GM12874 (cell line): ENCODE measurements around the gene ANAPC15.

ENCODE experiments used
- TF ChIP-seq, protein P1 (sequence below): IDR thresholded peaks from 2 replicates; pipeline ENCODE4 v1.5.1; 2011; ENCODE audit warnings: low read depth, mild to moderate bottlenecking, control low read depth, low read length, moderate library complexity; ENCODE audit not compliant: insufficient read depth

Gene ANAPC15

DNA sequence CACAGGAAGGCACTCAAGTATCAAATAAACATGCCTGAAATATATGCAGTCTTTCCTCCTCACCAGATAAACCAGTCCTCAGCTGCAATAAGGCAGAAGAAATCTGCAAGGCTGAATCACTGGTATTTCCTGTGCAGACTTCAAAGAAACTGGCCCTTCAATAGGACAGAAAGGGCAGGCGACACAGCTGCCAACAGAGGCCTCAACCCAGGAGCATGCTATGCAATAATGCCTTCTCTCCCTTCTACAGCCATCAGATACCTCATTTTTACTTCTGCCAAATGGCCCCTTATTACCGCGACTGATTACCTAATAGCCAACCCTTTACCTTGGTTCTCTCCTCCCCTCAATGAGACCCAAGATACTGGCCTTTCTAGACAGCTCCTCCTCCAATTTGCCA is 40.1 kb downstream of the ANAPC15 start:
- TF ChIP-seq, protein P1, sequence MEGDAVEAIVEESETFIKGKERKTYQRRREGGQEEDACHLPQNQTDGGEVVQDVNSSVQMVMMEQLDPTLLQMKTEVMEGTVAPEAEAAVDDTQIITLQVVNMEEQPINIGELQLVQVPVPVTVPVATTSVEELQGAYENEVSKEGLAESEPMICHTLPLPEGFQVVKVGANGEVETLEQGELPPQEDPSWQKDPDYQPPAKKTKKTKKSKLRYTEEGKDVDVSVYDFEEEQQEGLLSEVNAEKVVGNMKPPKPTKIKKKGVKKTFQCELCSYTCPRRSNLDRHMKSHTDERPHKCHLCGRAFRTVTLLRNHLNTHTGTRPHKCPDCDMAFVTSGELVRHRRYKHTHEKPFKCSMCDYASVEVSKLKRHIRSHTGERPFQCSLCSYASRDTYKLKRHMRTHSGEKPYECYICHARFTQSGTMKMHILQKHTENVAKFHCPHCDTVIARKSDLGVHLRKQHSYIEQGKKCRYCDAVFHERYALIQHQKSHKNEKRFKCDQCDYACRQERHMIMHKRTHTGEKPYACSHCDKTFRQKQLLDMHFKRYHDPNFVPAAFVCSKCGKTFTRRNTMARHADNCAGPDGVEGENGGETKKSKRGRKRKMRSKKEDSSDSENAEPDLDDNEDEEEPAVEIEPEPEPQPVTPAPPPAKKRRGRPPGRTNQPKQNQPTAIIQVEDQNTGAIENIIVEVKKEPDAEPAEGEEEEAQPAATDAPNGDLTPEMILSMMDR, result no peak

DNA sequence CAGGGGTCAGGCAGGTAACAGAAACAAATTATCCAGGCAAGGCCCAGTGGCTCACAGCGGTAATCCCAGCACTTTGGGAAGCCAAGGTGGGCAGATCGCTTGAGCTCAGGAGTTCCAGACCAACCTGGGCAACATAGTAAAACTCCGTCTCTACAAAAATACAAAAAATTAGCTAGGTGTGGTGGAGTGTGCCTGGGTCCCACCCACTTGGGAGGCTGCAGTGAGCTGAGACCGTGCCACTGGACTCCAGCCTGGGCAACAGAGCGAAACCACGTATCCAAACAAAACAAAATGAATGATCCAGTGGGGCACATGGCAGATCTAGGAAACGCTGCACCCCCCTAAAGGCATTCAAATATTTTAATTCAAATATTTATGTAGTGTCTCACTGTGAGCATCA is 42.0 kb downstream of the ANAPC15 start:
- TF ChIP-seq, protein P1, result no peak

DNA sequence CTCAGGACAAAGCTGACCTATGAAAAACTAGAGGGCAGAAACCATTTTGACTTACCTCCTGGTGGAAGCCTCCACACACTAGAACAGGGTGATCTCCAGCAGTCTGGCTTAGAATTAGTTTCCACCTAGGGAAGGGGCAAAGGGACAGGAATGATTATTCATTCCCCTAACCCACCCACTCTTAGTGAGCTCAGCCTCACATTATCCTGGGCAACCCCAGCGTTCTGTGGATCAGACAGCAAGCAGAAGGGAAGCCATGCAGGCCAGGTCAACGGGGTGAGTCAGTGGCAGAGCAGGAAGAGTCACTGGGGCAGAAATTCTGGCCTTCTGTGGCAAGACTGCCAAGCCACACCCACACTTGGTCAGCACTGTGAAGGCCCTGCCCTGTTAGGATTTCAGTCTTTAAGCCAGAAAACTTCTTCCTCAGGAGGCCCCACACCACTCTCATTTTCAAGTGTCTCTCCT is 42.7 kb downstream of the ANAPC15 start:
- TF ChIP-seq, protein P1, result no peak

DNA sequence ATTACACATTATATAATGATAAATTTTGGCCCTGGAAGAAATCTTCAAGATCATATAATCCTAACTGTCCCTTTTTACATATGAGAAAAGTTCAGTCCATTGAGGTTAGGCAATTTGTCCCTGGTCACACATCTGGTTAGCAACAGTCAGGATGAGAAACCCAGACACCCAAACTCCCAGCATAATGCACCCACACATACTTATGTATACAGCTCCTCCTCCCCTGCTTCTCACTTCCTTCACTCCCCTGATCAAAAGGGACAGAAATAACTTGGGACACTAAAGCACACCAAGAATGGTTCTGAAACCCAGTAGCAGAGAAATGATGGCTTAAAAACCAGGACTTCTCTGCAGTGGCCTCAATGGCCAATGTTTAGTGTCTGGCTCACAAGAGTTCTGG is 43.3 kb downstream of the ANAPC15 start:
- TF ChIP-seq, protein P1, result no peak

DNA sequence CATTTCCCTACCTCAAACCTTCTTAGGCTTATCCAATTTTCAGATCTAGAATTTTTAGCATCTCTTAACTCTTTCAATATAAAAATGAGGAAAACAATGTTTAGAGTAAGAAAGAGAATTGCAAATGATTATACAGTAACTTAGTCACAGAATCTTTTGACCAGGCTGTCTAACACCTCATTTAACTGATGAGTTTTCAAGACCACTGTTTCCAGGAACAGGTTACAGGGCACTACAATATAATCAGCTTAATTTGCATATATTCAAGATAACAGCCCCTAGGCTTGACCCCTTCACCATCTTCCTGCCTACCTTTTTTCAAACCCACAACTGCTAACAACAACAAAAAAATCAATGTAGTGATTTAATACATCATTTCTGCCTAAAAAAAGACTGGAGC is 44.8 kb downstream of the ANAPC15 start:
- TF ChIP-seq, protein P1, result no peak

DNA sequence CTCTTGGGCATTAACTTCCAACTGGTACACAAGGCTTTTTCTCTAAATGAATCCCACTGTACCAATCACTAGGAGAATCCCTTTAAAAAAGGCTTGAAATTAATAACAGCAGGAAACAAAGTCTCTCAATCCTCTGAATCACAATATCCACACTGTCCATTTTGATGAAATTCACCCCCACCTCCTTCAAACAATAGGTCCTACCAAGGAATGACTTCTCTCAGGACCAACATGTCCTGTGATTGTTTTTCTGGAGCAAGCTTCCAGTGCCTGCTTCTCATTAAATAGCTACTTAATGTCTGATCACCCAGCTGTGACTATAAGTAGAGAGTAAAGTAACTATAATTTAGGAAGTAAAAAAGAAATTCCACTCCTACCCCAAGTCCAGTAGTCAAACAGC is 45.2 kb downstream of the ANAPC15 start:
- TF ChIP-seq, protein P1, result no peak

DNA sequence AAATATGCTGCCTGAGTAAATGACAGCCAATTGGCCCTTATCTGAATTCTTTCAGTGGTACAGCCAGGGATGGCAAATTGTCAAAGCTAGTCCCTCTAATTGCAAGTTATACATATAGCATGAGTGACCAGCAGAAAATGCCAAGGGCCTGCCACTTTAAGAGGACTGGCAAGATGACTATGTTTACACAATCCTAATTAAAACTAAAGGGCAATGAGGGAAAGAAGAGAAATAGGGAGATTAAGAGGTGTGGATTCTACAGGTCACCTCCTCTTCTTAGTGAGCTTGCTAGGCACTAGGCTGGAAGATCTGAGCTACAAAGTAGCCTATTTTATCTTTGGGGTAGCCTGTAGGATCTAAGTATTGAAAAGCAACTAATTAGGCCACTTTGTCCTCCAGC is 45.6 kb downstream of the ANAPC15 start:
- TF ChIP-seq, protein P1, result no peak
